Measurements from ENCODE around the gene FAM200B.

The FAM200B gene

DNA sequence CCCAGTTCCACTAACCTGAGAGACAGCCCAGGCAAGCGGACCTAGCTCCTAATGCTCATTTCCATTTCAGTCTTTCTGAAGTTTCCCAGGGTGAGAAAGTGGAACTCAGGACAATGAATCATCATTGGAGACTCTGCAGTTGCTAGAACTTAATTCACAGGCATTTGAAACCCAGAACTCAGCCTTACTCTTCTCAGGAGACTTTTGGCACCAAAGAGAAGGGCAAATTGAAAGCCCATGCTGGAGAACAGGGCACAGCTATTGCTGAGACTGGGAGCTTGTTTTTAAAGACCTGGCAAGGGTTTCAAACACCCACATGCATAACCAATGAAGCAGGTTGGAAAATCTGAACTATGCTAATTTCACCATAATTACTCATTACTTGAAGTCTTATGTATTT is 57.2 kb downstream of the FAM200B start:
- DNase-seq = peak; percentile 9 to 20

Data from activated CD4-positive, alpha-beta T cell treated with anti-CD3 and anti-CD28 coated beads, Interleukin-2, amount 50 U/mL, for 48 hours (primary cell).